Astrocyte (in vitro differentiated cells and primary cell): Measurements from ENCODE around the gene RDH13.

ENCODE experiments used
- CTCF ChIP-seq: IDR thresholded peaks from 2 replicates; pipeline ENCODE4 v1.5.1; 2011; ENCODE audit warnings: low read depth, mild to moderate bottlenecking, inconsistent platforms, low read length, moderate library complexity; ENCODE audit not compliant: insufficient read depth
- EZH2 ChIP-seq: IDR thresholded peaks from 2 replicates; pipeline ENCODE4 v1.6.1; 2012; ENCODE audit warnings: mild to moderate bottlenecking, low read length, inconsistent platforms; ENCODE audit not compliant: insufficient read depth

DNA sequence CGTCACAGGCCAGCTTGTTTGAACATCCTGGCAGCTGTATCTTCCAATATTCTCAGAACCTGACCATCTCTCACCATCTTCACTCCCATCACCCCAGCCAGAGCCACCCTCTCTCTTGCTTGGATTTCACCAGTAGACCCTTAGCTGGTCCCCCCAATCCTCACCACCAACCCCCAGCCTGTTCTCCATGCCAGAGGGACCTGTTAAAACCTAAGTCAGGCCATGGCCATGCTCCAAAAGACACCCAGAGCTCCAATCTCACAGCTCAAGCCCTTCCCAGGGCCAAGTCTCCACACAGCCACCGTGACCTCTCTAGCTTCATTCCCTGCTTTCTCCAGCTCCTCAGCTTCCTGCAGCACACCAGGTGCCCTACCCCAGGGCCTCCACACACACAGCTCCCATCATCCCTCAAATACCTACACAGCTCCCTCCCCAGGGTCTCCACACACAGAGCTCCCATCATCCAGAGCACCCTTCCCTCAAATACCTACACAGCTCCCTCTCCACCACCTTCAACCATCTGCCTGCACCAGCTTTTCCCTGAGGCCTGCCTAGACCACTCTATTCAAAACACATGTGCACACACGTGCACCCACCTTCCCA is 26.5 kb upstream of the RDH13 start:
- no peak for TF ChIP-seq CTCF
- no peak for TF ChIP-seq EZH2
